Measurements from ENCODE around the gene SLC1A7. TPM values are rescaled to one million over a fixed set of nuclear protein-coding genes. Genes with fewer than 3 reads are reported as not detected.

SLC1A7 gene
- total RNA-seq, 2 experiments from 2014 or later, result not detected

DNA sequence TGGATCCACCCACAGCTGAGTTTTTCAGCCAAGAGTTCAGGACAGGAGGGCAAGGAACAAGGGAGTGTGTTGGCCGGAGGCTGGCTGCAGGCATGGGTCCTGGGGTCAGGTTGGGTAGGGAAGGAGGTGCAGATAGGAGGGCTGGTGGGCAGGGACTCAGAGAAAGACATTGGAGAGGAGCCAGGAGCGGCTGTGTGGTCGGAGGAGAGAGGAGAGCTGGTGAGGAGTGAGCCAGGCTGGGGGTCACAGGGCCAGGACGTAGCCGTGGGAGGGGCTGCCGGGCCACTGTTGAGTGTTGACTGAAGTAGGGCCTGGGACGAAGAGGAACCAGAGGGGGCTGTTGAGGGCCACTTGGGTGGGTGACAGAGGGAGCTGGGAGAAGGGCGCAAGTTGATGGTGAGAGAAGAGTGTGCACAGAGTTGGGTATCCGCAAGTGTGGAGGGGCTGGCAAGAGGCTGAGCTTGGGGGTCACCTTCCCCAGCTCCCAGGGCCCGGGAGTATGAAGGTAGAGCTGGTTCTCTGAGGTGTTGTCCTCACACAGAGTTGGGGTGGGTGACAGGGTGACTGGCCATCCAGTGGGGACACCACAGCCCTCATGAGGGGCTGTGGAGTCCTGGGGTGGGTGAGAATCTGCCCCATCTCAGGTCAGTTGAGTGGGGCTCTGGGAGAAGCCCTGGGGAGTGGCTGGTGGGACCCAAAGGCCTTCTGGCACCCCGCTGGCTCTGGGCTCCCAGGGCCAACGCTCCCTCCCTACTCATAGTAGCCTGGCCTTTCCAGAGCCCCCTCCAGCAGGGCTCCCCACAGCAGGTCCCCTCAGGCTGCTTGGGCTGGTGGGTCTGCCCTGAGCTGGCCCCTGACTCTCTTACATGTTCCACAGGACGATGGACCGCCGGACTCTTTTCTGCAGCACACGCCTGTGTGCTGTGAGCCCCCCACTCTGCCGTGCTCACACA lies 58.5 kb downstream of the SLC1A7 start:
- Mint-ChIP-seq H3K4me3 (no peak overlapping the region), H3K36me3 (ENCODE audit: low read depth) (no peaks in the 10 kb centered on the region), H3K4me1 (no peaks in the 10 kb centered on the region), H3K27ac (no peak overlapping the region), H3K27me3 (no peaks in the 10 kb centered on the region), H3K9me3 (no peaks in the 10 kb centered on the region)
- ChIA-PET CTCF (no interaction called here), POLR2A (no interaction called here)
- DNase-seq, result no peak

DNA sequence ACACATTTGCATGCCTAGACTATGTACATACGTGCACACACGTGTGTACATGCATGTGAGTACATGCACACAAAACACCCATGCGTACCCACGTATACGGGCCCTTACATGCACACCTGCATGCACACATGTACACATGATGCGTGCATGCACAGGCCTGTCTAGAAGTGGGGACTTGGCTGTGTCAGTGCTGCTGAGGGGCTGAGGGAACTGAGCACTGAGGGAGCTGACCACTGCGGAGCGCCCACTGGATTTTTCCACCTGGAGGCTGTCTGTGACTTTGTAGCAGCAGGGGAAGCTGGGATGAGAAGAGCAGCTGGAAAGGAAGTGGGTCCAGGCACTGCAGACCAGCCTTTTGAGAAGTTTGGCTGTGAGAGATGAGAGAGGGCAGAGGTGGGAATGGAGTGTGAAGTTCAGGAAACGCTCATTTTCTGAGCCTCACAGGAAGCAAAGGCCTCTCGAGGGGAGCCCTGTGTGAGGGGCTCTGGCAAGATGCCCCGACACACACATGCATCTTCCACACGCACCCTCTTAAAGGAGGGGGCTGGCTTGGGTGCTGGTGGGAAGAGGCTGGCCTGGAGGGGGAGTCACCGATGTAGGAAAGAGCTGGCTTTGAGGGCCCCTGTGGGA lies 59.5 kb downstream of the SLC1A7 start:
- POLR2A ChIA-PET, result no interaction called here
- DNase-seq, result no peak
- Mint-ChIP-seq H3K27ac (no peak overlapping the region), H3K4me3 (no peak overlapping the region), H3K36me3 (ENCODE audit: low read depth) (no peaks in the 10 kb centered on the region), H3K9me3 (no peaks in the 10 kb centered on the region), H3K4me1 (no peaks in the 10 kb centered on the region), H3K27me3 (no peaks in the 10 kb centered on the region)
- CTCF ChIA-PET, result no interaction called here

DNA sequence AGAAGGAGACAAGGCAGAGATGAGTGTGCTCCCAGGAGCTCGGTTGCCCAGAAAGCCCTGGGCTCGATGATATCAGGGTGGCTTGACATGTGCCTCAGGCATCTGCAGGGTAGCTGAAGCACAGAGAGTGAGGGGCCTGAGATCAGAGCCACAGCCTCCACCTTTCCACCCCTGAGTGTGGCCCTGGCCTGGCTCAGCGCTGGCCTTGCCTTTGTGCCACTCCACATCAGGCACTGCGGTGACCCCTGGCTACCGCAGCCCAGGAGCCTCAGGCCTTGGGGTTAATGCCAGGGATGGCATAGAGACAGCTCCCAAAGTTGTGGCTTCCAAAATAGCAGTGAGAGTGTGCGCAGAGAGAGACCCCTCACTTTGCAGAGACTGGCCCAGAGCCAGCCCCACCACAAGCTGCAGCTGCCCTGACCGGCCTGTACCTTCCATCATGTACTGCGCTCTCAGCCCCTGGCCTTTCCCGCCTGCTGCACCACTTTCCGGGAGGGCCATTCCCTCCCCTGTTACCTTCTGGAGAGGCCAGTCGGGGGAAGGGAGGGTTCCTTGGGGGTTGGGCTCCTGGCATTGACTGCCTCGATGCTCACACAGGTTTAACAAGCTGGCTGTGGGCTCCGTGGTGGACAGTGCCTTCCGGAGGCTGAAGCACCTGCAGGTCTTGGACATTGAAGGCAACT lies 60.9 kb downstream of the SLC1A7 start:
- H3K4me3 Mint-ChIP-seq, result no peak overlapping the region
- H3K27ac Mint-ChIP-seq, result no peak overlapping the region
- H3K36me3 Mint-ChIP-seq (ENCODE audit: low read depth), result no peaks in the 10 kb centered on the region
- ChIA-PET POLR2A (no interaction called here), CTCF (no interaction called here)
- H3K9me3 Mint-ChIP-seq, result no peaks in the 10 kb centered on the region
- no peak for DNase-seq
- H3K4me1 Mint-ChIP-seq, result no peaks in the 10 kb centered on the region
- H3K27me3 Mint-ChIP-seq, result no peaks in the 10 kb centered on the region

DNA sequence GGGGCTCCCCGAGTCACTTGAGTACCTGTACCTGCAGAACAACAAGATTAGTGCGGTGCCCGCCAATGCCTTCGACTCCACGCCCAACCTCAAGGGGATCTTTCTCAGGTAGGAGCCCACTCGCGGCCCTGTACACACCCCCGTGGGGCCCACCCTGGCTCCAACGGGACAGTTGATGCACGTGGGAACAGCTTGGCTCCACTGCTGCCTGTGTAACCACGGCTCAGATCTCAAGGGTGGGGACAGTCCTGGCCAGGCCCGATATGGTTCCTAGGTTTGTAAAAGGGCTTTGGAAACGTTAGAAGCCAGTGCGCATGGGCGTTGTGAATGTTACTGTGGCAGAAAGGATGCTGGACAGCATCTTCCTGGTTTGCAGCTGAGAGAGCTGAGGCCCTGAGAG lies 61.7 kb downstream of the SLC1A7 start:
- ChIA-PET POLR2A (no interaction called here), CTCF (no interaction called here)
- no peaks in the 10 kb centered on the region for H3K27me3 Mint-ChIP-seq
- no peaks in the 10 kb centered on the region for H3K9me3 Mint-ChIP-seq
- no peaks in the 10 kb centered on the region for H3K36me3 Mint-ChIP-seq (ENCODE audit: low read depth)
- DNase-seq, result no peak
- H3K27ac Mint-ChIP-seq, result no peak overlapping the region
- H3K4me3 Mint-ChIP-seq, result no peak overlapping the region
- H3K4me1 Mint-ChIP-seq, result no peaks in the 10 kb centered on the region

DNA sequence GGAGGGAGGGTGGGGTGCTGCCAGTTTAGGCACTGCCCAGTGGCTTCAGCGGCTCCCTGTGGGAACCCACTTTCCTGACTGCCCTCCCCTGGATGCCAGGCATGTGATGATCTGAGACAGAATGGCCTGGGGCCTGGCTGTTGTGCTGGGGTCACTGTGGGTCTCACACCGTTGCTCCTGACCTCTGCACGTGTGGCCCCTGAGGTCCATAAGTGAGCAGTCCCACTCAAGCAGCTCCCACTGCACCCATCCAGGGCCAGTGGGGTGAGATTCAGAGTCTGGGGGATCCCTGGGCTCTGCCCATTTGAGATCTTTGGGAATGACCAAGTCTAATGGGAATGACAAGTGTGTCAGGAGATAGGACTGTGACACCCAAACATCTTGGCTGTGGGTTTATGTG lies 62.4 kb downstream of the SLC1A7 start:
- Mint-ChIP-seq H3K4me1 (no peaks in the 10 kb centered on the region), H3K4me3 (no peak overlapping the region), H3K27me3 (no peaks in the 10 kb centered on the region), H3K36me3 (ENCODE audit: low read depth) (no peaks in the 10 kb centered on the region), H3K27ac (no peak overlapping the region), H3K9me3 (no peaks in the 10 kb centered on the region)
- CTCF ChIA-PET, result no interaction called here
- POLR2A ChIA-PET, result interaction anchor here (0.6 kb wide), 1 partner anchor 48 kb away, joined by 3 read pairs; no protein-coding TSS in a partner anchor
- DNase-seq, result no peak

DNA sequence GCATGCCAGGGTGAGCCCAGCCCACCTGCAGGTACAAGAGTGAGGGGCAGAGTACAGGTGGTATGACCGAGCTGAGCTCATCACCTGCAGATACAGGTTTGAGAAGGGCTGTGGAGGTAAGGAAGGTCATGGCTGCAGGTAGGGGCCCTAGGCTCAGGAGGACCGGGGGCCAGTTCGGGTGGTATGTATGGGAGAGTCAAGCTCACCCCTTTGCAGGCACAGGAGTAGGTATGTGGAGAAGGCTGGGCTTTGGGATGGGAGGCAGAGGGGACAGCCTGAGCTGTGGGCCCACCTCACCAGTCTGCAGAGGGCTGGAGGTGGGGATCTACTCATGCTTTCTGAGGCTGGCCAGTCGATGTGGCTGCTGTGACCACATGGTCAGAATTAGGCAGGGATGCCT lies 63.2 kb downstream of the SLC1A7 start:
- ChIA-PET CTCF (no interaction called here), POLR2A (no interaction called here)
- Mint-ChIP-seq H3K36me3 (ENCODE audit: low read depth) (no peaks in the 10 kb centered on the region), H3K4me1 (no peaks in the 10 kb centered on the region), H3K4me3 (no peak overlapping the region), H3K27me3 (no peaks in the 10 kb centered on the region), H3K27ac (no peak overlapping the region), H3K9me3 (no peaks in the 10 kb centered on the region)
- no peak for DNase-seq

DNA sequence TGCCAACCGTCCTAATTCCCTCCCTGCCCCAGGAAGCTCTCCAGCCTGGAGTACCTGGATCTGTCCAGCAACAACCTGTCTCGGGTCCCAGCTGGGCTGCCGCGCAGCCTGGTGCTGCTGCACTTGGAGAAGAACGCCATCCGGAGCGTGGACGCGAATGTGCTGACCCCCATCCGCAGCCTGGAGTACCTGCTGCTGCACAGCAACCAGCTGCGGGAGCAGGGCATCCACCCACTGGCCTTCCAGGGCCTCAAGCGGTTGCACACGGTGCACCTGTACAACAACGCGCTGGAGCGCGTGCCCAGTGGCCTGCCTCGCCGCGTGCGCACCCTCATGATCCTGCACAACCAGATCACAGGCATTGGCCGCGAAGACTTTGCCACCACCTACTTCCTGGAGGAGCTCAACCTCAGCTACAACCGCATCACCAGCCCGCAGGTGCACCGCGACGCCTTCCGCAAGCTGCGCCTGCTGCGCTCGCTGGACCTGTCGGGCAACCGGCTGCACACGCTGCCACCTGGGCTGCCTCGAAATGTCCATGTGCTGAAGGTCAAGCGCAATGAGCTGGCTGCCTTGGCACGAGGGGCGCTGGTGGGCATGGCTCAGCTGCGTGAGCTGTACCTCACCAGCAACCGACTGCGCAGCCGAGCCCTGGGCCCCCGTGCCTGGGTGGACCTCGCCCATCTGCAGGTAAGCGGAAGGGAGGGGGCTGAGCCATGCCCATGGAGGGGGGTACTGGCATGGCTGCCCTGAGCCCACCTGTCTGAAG lies 63.9 kb downstream of the SLC1A7 start:
- Mint-ChIP-seq H3K36me3 (ENCODE audit: low read depth) (no peaks in the 10 kb centered on the region), H3K9me3 (no peaks in the 10 kb centered on the region), H3K27me3 (no peaks in the 10 kb centered on the region), H3K4me3 (no peak overlapping the region), H3K4me1 (no peaks in the 10 kb centered on the region), H3K27ac (no peak overlapping the region)
- ChIA-PET CTCF (no interaction called here), POLR2A (no interaction called here)
- DNase-seq, result no peak

DNA sequence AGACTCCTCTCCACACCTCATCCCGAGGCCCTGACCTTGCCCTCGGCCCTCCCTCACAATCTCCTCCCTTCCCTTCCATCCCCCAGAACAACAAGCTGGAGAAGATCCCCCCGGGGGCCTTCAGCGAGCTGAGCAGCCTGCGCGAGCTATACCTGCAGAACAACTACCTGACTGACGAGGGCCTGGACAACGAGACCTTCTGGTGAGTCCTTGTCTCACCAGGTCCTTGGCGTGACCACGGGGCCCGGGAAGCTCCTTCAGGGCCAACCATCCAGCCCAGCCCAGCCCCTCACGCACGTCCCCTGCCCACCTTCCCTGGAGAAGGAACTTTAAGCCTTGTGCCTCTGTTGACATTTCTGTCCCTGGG lies 64.9 kb downstream of the SLC1A7 start:
- Mint-ChIP-seq H3K9me3 (no peaks in the 10 kb centered on the region), H3K4me1 (no peaks in the 10 kb centered on the region), H3K4me3 (no peak overlapping the region), H3K27me3 (no peaks in the 10 kb centered on the region), H3K27ac (no peak overlapping the region), H3K36me3 (ENCODE audit: low read depth) (no peaks in the 10 kb centered on the region)
- DNase-seq, result no peak
- POLR2A ChIA-PET, result no interaction called here
- CTCF ChIA-PET, result no interaction called here

DNA sequence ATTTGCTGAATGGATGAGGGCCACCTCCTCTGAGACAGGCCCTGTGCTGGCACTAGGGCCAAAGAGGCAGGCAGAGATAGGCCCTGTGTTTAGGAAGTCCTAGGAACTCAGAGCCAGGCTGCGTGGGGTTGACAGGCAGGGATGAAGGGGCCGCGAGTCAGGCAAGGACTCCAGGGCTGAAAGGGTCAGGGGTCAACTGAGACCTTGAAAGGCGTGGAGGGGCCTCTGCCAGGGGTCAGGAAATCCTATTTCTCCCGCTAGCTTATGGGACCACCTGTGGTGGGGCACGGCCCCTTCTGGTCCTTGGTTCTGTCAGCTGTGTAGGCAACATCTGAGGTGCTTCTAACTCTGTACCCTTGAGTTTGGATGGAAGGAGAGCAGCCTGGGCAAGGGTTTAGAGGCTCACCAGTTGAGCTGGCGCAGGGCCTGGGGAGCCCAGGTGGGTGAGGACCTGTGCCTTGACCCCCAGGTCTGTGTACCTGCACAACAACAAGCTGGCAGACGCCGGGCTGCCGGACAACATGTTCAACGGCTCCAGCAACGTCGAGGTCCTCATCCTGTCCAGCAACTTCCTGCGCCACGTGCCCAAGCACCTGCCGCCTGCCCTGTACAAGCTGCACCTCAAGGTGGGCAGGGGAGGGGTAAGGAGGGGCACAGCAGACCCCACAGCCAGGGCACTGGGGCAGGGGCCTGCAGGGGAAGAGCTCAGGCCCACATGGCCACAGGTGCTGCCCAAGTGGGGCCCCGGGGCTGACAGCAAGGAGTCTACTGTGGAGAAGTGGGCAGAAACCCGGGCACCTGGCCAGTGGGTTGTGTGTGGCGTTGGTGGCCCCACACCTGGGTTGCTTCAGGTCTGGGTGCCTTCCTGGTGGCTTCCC lies 65.5 kb downstream of the SLC1A7 start:
- Mint-ChIP-seq H3K27ac (no peak overlapping the region), H3K27me3 (no peaks in the 10 kb centered on the region), H3K9me3 (no peaks in the 10 kb centered on the region), H3K4me3 (no peak overlapping the region), H3K4me1 (no peaks in the 10 kb centered on the region), H3K36me3 (ENCODE audit: low read depth) (no peaks in the 10 kb centered on the region)
- ChIA-PET CTCF (no interaction called here), POLR2A (no interaction called here)
- DNase-seq, result no peak

DNA sequence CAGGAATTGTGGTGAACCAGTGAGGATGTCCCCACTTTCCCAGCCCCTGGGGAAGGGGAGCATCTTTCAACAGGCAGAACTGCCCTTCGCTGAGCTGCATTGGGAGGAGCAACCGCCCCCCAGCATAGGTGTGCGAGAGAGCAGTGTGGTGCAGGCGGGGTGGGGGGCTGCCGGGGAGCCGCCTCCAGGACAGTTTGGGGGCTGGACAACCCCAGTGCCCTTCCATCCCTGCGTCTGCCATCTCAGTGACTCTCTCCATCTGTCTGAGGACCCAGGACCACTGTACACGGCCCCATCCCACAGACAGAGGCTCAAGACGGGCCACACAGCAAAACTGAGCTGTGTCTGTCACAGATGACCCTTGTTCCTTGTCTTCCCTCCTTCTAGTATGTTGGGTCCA lies 66.3 kb downstream of the SLC1A7 start:
- Mint-ChIP-seq H3K4me1 (no peaks in the 10 kb centered on the region), H3K36me3 (ENCODE audit: low read depth) (no peaks in the 10 kb centered on the region), H3K4me3 (no peak overlapping the region), H3K27me3 (no peaks in the 10 kb centered on the region), H3K27ac (no peak overlapping the region), H3K9me3 (no peaks in the 10 kb centered on the region)
- DNase-seq, result no peak
- CTCF ChIA-PET, result no interaction called here
- POLR2A ChIA-PET, result no interaction called here

DNA sequence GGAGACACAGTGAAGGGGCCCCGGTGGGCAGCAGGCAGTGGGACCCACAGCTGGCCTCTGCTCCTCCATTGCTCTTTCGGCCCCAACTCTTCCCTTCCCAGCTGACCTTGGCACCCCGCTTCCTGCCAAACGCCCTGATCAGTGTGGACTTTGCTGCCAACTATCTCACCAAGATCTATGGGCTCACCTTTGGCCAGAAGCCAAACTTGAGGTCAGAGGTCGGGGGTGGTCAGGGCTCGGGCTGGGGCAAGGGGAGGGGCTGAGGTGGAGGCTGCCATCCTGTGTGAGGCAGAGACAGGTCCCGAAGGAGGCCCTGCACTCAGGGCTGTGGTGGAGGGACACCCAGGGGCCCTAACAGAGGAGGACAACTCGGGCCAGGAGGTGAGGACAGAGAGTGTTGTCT lies 66.7 kb downstream of the SLC1A7 start:
- no peak overlapping the region for H3K4me3 Mint-ChIP-seq
- ChIA-PET CTCF (no interaction called here), POLR2A (no interaction called here)
- no peak overlapping the region for H3K27ac Mint-ChIP-seq
- no peaks in the 10 kb centered on the region for H3K4me1 Mint-ChIP-seq
- no peaks in the 10 kb centered on the region for H3K36me3 Mint-ChIP-seq (ENCODE audit: low read depth)
- H3K27me3 Mint-ChIP-seq, result no peaks in the 10 kb centered on the region
- no peaks in the 10 kb centered on the region for H3K9me3 Mint-ChIP-seq
- DNase-seq, result no peak

DNA sequence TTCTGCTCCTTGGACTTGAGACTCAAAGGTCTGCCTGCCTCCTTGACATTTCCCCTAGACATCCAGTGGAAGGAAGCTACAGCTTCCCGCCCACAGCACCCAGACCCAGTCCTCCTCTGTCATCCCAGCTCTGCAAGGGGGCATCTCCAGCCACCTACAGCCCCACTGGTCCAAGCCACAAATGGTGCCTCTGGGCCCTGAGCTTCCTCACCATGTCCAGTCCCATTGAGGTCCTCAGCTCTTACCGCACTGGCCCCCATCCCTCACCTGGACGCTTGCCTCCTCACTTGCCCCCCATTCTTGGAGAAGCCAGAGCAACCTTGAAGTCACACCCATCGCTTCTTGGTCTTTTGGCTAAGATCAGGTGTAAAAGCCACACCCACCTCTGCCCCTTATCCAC lies 67.2 kb downstream of the SLC1A7 start:
- H3K9me3 Mint-ChIP-seq, result no peaks in the 10 kb centered on the region

More for the DNA sequence above, 67.2 kb downstream of the SLC1A7 start:
- ChIA-PET POLR2A (no interaction called here), CTCF (no interaction called here)
- no peaks in the 10 kb centered on the region for H3K36me3 Mint-ChIP-seq (ENCODE audit: low read depth)
- H3K27me3 Mint-ChIP-seq, result no peaks in the 10 kb centered on the region
- no peak overlapping the region for H3K4me3 Mint-ChIP-seq
- H3K27ac Mint-ChIP-seq, result no peak overlapping the region
- H3K4me1 Mint-ChIP-seq, result no peaks in the 10 kb centered on the region
- no peak for DNase-seq
